Head of caudate nucleus (tissue), 42 donors: ENCODE measurements around the gene DICER1.

ENCODE experiments used
- DNase-seq, 42 donors: peaks; one replicate each; pipeline versions ENCODE4 v3.0.0 to v3.0.0-alpha.2; 2020 to 2021; ENCODE audit warnings: mixed read lengths in 7 of 42
- intact Hi-C: fragments of 100-400 bp; cut with DNase I; formaldehyde crosslinking; loops from one replicate; pipeline ENCODE4 v1.15.0; 2022

Gene DICER1

DNA sequence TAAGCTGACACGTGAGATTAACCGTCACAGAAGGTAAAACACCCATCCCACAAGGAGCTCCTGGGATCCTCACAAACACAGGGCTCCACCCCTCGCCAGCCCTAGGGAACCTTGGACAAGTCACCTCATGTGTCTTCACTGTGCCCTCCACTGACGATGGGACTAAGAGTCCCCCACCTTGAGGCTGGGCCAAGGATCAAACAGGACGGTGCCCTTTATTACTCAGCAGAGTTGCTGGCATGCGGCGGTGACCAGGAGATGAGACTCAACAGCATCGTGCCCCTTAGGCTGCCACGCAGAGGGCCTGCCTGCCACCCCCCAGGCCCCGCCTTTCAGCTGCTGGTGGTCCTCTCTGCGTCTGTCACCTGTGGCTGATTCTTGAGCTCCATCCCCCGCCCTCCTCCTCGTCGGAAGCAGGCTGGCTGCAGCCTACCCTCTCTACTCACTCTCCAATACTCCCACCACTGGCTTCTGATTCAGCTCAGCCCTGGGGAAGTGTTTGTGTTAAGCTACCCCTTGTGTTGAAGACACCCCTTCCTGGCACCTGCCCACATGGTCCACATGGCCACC lies 105.2 kb downstream of the DICER1 start:
- DNase-seq = peak in 8 of 42 donors; percentile 2 to 34 (median 10)
- intact Hi-C loops = no loop called here

DNA sequence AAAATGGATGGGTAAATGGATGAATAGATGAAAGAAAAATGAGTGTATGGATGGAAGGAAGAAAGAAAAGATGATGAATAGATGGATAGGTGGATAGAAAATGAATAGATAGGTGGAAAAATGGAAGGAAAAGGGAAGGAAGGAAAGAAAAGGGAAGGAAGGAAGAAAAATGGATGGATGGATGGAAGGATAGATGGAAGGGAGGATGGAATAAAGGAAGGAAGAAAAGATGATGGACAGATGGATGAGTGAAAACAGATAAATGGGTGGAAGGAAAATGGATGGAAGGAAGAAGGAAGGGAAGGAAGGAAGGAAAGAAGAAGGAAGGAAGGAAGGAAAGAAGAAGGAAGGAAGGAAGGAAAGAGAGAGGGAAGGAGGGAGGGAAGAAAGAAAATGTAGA lies 107.4 kb downstream of the DICER1 start:
- DNase-seq = no peak

DNA sequence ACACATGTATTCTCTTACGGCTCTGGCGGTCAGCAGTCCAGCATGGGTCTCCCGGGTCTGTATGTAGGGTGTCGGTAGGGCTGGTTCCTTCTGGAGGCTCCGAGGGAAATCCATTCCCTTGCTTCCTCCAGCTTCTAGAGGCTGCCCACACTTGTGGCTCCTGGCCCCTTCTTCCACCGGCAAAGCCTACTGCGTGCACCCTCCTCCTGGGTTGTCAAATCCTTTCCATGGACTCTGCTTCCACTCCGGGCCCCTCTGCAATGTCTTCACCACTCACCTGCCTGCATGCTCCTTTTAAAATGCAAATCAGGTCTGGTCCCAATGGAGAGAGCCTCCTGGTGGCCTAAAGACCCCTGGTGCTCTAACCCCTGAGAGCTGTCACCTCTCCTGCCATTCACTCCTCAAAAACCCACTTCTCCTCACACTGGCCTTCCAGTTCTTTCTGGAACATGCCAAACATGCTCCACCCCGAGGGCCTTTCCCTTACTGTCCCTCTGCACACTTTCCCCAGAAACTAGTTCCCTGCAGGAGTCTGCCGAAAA lies 108.5 kb downstream of the DICER1 start:
- peak in 4 of 42 donors; percentile 3 to 15 (median 4) for DNase-seq
- intact Hi-C loops = no loop called here

More for the DNA sequence above, 107.4 kb downstream of the DICER1 start:
- intact Hi-C loops = no loop called here

DNA sequence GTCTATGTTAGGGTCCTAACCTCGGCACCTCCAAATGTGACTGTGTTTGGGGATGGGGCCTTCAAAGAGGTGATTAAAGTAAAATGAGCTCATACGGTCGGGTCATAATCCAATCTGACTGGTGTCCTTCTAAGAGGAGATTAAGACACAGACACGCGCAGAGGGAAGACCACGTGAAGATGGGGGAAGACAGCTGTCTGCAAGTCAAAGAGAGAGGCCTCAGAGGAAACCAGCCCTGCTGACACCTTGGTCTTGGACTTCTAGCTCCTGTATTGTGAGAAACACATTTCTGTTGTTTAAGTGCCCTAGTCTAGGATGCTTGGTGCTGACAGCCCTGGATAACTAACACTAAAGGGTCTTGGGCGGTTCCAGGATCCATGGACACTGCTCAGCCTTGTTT lies 109.6 kb downstream of the DICER1 start:
- peak in 5 of 42 donors; percentile 6 to 30 (median 10) for DNase-seq
- intact Hi-C loops = no loop called here

DNA sequence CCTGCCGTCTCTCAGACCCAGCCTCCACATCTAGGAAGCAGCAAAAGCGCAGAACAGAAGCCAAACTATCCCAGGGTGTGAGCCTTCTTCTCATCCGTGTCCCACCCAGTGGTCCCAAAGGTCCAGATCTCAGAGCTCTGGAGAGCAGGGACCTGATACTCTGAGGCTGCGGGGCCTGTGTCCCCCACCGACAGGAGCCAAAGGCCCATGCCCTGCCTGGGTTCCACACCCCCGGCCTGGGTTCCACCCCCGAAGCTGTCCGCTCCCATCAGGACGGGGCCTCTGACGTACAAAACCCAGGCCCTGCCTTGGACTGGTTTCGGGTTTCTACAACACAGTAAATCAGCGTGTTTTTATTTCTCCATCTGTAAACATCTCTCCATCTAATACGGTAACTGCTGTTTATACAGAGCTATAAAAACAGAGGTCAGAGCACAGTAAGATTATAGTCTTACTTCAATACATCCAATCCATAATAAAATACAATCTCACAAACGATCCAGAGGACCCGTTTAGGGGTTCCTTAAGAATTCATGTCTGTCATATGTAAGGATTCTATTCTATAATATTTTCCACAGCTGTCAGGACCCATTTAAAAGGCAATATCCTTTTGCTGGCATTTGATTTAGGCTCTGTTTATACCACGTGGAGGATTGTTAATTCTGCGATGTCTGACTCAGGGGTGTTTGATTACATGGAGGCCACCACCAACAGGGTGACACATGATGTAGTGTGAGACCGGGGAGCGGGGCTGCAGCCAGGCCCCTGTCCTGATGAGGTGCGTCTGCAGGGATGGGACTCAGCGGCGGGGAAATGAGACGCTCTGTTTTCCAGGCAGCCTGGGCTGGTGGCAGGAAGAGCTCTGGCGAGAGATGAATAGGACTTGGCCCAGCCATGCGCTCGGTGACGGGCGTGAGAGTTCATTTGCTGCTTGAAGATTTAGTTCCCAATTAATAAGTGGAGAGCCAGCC lies 110.3 kb downstream of the DICER1 start:
- DNase-seq = peak in 23 of 42 donors; percentile 5 to 72 (median 22)
- intact Hi-C loops = no loop called here

DNA sequence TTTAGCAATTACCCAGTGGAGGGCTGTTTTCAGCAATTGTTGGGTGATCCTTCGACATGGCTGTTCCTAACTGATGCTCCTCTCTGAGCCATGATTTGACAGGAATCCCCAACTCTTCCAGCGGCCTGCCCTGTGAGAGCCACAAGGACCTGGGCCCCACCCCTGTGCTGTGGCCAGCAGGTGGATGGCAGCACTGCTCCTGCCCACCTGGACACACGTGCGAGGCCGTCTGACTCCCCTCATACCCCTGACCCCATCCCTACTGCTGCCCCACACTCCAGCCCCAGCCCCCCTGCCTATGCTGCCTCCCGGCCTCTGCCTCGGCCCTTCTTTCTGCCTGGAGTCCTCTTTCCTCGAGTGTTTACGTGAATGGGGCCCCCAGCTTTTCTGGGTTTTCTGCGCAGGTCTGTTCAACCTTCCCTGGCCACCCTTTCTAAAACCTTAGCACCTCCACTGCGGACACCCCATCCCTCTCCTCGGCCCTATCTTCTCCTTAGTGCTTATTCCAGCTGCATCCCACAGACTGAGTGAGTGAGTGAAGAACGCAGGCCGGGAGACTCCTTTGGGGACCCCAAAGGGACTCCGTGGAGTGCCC lies 111.4 kb downstream of the DICER1 start:
- peak in 8 of 42 donors; percentile 6 to 27 (median 14) for DNase-seq
- intact Hi-C loops = no loop called here

DNA sequence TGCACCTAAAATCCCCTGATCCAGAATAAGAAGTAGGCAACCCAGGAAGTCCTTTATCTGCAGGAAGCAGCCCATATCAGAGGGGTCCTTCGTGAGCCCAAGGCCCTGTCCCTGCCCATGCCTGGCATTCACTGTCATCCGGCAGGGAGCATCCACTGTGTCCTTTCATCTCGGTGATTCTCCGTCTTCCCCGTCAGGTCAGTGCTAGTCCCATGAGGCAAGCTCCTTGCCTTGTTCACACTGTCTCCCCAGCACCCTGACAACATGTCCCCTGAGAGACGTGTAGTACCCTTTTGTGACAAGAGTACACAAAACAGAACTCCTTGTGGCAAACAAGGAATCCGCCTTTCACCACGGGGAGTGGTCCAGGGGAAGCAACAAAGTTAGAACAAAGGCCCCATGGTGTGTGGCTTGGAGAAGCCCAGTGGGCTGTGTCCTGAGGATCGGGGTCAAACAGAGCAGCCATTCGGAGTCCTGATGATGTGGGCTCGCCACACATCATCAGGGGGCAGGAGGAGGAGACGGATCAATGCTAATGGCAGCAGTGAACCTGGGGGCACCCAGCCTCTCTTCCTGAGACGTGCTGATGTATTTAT lies 112.1 kb downstream of the DICER1 start:
- peak in 10 of 42 donors; percentile 5 to 33 (median 10) for DNase-seq
- intact Hi-C loops = no loop called here

DNA sequence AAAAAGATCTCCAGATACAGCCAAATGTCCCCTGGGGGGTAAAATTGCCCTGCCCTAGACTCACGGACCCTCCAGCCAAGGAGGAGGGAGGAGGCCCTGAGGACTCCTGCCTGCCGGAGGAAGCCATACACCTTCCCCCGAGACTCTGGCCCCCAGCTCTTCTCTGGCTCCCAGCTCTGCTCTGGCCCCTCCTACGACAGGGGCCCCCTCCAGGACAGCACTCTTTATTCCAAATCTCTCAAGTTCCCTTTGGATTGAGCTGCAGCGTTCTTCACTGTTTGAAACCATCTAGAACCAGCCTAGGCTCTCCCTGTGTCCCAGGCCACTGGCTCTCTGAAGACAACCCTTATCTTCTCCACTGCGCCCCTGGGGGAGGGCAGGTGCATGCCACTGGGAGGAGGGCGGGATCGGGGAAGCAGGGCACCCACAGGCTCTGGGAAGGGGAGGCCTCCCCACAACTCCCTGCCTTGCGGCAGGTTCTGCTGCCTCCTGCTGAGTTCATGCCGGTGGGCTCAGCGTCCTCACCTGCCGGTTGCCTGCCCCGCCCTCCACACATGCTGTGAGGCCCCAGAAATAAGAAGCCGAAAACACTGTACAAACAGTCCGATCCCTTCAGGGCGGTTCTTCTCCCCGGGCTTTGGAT lies 112.7 kb downstream of the DICER1 start:
- intact Hi-C loops = no loop called here
- DNase-seq = peak in 8 of 42 donors; percentile 3 to 30 (median 10)

DNA sequence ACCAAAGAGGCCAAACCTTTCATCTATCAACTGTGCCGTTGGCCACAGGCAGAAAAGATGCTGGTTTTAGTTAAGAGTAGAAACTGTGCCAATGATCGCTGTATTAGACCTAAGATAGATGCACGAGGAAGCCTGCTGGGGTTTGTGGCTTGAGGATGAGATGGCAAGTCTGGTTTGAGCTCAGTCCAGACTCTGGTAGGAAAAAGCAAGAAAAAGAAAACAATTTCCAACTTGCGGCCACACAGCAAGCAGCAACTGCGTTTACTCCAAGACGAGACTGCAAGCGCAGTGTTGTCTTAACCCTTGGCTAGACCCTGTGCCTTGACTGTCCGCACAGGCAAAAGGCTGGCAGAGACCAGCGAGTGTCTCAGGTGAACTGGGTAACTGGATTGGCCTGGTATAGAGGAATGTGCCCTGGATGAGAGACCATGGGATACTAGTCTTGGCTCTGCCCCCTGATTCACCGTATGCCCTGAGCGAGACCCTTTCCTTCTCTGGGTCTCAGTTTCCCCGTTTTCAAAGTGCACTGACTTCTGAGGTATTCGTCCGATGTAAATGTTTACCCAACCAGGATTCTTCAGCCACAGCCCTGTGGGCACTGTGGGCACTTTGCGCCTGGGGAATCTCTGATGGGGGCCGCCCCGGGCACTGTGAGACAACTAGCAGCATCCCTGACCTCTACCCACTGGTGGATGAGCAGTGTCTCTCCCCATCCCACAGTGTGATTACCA lies 113.4 kb downstream of the DICER1 start:
- intact Hi-C loops = no loop called here

DNA sequence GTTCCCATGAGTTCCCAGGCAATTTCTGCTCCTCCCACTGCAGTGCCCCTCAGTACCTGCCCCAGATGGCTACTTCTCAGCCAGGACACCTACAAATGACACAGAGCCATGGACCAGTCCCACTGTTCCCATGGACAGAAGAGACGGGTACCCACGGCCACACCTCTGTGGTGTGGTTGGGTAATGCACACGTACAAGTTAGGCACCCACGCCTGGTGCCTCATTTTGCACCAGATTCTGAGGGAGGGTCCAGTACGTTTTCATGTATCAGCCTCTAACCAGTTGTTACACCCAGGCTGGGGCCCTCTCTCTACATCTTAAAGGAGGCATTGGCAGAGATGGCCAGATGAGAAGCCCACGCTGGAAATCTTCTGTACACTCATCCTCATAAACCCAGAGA lies 114.0 kb downstream of the DICER1 start:
- peak in 7 of 42 donors; percentile 3 to 39 (median 12) for DNase-seq
- intact Hi-C loops = no loop called here

More for the DNA sequence above, 113.4 kb downstream of the DICER1 start:
- DNase-seq = peak in 8 of 42 donors; percentile 1 to 31 (median 10)

DNA sequence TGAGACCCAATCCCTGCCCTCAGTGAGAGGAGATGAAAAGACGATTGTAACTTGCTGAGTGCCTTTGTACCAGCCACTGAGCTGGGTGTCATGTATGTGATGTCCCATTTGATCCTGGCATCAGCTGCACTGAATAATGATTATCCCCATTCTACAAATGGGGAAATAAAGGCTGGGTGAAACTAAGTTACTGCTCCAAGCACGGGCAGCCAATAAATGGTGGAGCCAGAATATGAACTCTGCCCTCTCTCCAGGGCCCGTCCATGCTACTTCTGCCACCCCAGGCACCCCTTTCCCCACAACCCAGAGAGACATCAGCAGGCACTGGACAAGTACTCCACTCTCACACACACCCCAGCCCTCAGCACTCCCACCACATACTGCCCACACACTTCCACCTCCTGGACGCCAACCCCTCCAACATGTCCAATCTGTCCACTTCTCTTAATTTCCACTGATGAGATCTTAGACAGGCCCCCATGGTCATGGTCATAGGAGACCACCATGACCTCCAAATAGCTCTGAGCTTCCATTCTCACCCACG lies 115.8 kb downstream of the DICER1 start:
- intact Hi-C loops = no loop called here
- peak in 4 of 42 donors; percentile 6 to 29 (median 17) for DNase-seq

DNA sequence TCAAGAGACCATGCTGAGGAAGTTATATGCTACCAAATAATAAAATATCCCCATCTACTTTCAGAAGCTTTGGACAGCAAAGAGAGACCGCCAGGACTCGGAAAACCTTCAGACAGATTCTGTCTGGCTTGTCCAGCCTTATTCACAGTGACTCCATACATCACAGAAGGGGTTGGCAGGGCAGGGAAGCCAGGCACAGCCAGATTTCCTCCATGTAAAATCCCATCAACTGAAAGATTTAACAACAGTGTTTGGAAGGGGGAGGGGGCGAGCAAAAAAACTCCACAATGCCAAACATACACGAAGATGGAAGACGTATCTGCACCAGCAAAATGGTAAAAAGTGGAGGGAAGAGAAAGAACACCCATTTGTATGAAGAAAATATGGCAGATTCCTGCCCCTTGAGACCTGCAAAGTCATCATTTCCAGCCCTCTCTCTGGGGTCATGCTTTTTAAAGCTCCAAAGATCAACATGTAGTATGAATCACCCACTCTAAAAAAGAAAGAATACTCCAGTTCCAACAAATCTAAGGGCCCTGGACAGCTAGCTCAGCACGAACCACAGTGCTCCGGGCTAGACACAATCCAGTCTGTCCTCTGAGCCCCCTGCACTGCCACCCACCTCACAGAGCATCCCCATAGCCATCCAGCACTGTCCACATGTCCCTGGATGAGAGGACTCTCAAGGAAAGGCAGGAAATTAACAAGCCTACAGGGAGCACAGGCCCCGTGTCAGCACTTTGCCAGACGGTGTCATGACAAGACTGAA lies 116.4 kb downstream of the DICER1 start:
- DNase-seq = peak in 5 of 42 donors; percentile 7 to 32 (median 22)
- intact Hi-C loops = no loop called here

DNA sequence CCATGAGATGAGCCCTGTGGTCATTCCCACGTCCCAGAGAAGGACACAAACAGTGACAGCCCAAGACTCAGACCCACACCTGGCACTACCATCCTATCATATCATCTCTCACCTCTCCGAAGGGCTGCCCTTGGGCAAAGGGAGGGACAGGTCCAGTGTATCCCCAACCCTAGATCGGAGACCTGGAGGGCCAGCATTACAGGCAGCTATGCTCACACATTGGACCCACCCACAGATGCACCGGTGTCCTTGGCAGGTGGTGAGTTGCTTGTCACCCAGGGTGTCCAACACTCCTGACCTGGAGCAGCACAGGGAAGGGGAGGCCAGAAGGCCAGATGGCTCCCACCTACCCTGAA lies 117.4 kb downstream of the DICER1 start:
- intact Hi-C loops = no loop called here
- peak in 2 of 42 donors; percentile 17 to 18 for DNase-seq

DNA sequence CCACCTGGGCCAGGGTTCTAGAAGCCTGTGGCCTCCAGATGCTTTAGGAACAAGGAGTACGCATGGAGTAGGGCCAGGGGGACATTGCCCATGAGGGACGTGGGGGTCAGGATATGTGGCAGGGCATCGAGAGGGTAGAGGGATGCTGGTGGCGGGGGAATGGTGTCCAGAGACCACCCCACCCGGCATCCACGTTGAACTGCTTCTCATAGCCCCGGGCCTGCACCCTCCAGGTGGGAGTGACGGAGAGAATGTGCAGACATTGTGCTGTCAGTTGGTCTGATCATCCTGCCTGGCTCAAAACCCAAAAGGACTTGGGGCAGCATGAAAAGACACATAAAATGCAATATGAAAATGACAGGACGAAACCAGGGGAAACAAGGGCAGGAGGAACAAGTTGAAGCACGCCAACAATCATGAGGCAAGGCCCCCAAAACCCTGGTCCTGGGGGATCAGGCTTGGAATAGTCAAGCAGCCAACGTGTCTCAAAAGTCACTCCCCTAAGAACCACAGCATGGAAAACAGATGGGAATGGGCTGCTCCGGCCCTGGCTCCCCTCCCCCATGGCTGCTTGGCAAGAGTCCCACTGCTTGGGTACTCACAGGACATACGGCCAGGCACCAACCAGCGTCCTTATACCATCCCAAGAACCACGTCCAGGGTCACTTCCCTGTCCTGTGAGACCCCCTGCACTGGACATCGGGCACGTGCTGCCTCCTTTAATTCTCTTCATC lies 117.9 kb downstream of the DICER1 start:
- peak in 3 of 42 donors; percentile 7 to 34 (median 24) for DNase-seq
- intact Hi-C loops = no loop called here

DNA sequence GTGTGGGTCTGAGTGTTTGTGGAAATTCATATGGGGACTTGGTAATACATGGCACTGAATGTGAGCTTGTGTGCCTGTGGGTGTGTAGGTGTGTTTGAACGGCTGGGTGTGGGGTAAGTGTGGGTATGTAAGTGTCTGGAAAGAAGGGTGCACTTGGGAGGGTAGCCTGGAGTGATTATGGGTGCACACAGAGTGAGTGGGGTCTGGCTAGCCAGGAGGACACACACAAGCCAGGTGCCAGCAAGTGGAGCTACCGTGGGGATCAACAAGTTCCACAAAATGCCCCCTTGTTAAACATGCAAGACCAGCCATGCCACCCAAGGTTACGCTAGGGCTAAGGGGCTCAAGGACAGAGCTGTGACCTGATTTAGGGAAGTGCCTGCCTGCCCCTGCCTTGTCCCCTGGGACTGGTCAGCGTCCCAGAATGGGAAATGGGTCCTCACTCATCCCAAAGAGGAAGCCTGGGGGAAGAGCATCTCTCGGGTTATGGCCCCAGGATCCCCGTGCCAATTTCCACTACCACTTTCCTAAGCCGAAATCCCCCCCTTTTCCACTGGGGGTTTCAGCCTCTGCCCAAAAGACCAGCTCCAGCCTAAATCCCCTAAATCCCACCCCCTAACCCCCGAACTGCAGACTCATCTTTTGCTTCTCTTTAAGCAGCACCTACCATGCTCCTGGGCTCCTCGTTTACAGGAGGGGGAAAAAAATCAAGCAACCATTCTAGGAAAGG lies 118.6 kb downstream of the DICER1 start:
- DNase-seq = peak in 2 of 42 donors; percentile 15 to 26
- intact Hi-C loops = no loop called here

DNA sequence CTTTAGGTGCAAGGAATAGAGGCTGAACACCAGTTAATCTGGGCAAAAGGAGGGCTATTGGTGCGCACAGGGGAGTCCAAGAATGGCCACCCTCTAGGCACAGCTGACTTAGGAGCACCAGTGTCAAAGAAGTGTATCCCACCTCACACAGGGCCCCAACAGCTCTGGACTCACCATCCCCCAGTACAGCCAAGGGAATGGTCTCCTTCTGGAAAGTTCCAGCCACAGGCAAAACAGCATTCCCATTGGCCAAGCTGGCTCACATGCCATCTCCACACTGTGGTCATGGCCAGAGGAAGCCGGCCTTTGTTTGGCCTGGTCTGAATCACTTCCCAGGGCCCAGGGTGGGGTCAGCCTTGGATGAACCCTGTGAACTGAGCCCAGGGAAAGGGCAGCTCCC lies 120.1 kb downstream of the DICER1 start:
- intact Hi-C loops = no loop called here
- DNase-seq = peak in 2 of 42 donors; percentile 3 to 8
